ENCODE measurements around the gene PIGU.
"Not testable (repeated sequence)": the region's sequence is repeated elsewhere in the genome, so short reads cannot be mapped to it uniquely, and the experiment has no call there.

Gene PIGU

DNA sequence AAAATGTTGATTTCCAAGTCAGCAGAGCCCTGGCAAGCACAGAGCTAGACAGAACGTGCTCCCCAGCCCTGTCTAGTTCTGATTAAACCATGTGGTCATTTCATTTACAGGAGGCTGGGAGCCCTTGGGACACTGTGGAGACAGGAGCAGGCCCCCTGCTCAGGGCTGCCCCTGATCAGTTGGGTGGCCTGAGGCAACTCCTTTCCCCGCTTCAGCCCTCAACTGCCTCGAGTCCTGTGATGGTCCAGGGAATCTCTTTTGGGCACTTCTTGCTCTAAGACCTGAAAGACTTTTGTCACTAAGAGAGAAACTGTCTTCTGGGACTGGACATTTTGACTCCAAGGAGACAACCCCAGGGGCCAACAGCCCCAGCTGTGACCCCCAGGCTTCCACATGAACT is 147.2 kb downstream of the PIGU start:
- DNase-seq = no peak

DNA sequence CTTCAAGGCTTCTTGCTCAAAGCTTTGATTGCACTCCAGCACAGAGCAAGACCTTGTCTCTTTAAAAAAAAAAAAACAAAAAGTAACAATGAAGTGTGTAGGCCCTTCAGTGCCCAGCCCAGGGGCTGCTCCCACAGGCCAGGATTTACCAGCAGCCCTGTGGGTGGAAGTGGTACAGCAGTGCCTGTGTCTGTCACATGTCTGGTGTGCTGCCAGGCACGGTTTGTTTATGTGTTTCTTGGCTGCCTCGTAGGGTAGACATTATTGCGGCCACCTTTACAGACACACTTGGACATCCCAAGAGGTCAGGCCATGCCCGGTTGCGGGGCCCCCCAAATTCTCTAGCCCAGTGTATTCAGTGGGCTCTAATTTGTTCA is 148.0 kb downstream of the PIGU start:
- DNase-seq = no peak

GRCh38 chr20:34527016-34527415 is 149.9 kb downstream of the PIGU start:
- no peak for DNase-seq

- no peak for DNase-seq
Observed at GRCh38 chr20:34526466-34526865, 150.4 kb downstream of the PIGU start.

- no peak for DNase-seq
Observed at GRCh38 chr20:34525709-34526416, 151.0 kb downstream of the PIGU start.

DNA sequence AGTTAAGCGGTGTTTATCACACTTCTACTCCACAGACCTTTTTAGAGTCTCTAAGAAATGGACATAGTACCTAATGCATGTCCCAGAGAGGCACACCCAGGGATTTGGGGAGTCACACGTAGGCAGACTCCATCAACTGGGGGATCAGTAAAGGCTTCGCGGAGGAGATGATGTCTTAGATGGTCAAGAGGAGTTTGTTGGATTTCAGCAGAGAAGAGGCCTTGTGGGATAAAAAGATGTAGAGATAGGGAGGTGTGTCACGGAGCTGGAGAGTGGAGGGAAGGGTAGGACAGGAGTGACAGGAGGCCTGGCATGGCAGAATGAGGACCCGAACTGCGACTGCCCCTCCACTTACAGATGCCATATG is 151.6 kb downstream of the PIGU start:
- DNase-seq = no peak

DNA sequence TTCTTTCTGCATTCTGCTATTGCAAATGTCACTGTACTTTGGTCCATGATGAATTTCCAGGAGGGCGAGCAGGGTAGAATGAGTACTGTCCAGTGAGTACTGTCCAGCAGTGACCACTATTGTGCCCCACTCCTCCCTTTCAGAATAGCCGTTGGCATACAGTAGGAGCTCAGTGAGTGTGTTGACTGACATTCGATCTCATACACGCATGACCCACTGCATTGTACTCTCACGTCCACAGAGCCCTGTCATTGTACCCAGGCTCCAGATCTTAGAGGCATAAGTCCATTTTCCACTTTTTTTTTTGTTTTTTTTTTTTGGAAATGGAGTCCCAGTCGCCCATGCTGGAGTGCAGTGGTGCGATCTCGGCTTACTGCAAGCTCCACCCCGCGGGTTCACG is 152.5 kb downstream of the PIGU start:
- no peak for DNase-seq

DNA sequence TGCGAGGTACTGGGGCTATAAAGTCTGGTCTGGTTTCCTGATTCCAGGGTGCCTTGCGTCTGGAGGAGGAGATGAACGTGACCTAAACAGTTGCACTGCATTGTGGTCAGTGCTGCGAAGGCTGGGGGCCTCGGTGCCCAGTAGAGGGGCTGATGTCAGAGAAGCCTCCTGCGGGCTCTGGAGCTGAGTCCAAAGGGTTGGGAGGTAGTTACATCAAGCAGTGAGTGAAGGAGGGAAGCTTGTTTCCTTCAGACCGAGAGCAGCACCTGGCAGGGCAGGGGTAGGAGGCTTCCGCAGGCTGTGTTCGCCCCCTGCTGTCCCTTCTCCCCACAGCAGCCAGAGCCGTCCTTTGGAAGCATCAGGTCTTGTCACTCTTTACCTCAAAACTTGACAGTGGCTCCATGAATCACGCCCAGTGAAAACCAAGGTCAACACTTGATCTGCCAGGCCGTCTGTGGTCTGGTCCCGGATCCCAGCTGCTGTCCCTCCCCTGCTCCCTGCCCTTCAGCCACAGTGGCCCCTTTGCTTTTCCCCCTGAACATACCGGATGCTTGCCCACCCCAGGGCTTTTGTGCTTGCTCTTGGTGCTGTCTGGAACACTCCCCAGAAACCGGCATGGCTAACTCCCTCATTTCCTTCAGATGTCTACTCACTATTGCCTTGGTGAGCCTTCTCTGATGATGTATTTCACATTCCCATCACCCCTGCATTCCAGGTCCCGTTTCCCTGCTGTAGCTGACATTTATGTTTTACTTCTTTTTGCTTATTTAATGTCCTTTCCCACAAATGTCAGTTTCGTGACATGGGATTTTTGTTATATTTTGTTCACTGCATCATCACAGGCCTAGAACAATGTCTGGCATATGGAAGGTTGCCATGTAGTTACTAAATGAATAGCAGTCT is 153.7 kb downstream of the PIGU start:
- no peak for DNase-seq

- not testable (repeated sequence) for DNase-seq
Observed at GRCh38 chr20:34519841-34520240, 157.1 kb downstream of the PIGU start.

GRCh38 chr20:34518863-34519262 is 158.0 kb downstream of the PIGU start:
- not testable (repeated sequence) for DNase-seq

DNA sequence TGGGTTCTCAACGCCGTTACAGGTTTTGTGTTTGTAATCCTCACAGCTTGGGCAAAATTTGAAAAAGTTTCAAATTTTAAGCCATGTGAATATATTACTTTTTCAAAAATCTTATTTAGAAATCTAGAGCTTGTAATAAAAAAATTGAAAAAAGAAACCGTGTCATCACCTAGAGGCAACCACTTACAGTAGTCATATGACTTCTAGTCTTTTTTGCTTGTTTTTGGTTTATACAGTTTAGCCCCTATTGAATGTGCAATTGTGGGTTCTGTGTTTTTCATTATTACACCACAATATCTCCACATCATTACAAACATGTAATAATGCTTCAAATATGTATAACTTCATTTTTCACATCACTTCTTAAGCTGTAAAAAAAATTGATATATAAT is 159.8 kb downstream of the PIGU start:
- DNase-seq = no peak

DNA sequence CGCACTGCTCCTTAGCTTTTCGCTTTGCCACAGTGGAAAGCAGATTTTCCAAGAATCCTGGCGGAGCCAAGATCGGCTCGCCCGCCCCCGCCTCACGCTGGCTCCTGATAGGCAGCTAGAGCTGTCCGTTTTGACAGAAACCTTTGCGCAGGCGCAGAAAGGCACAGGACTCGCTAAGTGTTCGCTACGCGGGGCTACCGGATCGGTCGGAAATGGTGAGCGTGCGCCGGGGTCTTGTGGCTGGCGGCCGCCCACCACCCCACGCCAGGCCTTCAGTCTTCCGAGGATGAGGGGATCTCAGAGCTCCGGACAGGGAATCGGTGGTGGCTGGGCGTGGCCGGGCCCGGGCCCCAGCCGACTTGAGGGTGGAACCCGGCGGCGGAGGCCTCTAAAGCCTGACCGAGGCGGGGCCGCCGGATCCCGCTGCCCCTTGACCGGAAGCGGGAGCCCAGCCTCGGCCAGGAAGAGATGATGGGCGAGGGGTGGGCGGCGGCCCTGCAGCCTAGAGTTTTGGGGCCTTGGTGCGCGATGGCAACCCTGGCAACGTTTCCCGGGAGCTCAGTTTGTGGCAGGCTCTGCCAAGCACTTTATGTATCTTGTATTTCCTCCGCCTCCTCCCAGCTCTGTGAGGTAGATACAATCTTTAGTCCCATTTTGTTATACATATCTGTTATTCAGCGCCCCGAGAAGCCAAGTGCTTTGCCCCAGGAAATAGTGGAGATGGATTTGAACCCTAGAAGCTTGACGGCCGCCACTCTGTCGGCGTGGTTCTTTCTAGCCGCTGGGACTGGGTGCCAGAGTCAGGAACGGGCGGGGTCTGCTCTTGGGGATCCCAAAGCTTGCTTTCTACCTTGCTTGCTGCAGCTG is 160.4 kb downstream of the PIGU start, which contains the start of gene DYNLRB1:
TSS of gene DYNLRB1 (plus strand) at position 176 of the 867 bp plus-strand sequence. CDS start at position 213, 37 bp downstream.
- DNase-seq = peak; percentile 95 to 99

DNA sequence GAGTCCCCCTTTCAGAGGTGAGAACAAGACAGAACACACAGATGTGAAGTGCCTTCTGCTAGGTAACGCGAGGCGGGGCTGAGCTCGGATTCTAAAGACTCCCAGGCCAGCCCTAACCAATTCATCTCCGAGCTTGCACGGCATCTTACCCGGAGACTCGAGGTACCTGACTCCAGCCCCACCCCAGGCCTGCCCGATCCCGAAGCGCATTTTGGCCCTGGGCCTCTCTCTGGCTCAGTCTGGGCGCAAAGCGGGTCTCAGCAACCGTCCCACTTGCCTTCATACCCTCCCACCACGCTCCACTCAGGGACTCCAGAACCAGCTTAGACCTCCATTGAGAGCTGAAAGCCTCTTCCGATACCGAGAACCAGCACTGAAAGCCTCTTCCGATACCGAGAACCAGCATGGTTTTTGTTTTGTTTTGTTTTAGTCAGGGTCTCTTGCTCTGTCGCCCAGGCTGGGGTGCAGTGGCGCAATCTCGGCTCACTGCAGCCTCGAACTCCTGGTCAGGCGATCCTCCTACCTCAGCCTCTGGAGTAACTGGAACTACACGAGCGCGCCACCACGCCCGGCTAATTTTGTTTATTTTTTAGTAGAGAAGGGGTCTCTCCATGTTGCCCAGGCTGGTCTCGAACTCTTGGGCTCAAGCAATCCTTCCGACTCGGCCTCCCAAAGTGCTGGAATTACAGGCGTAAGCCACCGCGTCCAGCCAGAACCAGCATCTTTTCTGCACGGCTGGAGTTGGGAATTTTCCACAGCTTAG is 161.2 kb downstream of the PIGU start:
- DNase-seq = no peak

DNA sequence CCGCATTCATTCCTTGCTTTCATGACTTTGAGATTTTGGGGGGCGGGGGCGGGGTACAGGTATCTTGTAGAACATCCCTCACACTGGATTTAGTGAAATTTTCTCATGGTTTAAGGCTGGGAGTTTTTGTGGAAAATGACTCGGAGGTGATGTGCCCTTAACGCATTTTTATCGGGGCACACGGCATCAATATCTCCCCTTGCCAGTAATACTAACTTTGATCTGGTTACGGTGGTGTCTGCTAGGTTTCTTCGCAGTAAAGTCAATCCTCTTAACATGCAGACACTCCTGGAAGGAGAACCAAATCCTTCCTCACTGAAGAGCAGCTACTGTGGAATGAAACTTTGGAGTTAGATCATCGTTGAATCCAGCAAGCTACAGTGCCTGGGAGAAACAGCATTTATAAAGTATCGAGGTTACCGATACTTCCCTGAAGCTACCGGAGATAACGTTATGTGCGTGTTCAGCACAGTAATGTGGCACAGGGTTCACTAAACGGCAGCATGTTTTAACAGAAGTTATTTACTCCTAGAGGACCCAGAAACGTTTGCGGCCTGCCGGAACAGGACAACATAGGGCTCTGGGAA is 161.9 kb downstream of the PIGU start:
- no peak for DNase-seq

GRCh38 chr20:34514034-34514433 is 162.9 kb downstream of the PIGU start:
- not testable (repeated sequence) for DNase-seq

DNA sequence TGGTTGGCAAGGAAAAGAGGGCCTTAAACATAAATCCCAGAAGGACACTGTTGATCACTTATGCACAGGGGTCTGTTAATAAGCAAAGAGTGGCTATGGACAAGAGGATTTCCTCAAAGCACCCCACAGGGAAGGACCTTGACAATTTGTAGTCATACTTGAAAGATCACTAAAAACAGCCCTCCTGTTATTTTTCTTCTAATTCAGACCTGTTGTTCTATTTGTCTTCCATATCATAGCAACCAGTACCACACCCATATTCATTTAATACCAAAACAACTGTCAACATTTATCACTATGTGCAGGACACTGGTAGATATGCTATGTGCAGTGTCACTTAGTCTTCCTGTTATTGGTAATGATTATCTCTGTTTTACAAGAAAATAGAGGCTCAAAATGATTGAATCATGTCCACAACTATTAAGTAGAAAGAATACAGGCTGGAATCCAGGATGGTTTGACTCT is 163.9 kb downstream of the PIGU start:
- DNase-seq = no peak

- DNase-seq = no peak
Observed at GRCh38 chr20:34512266-34512954, 164.5 kb downstream of the PIGU start.

- no peak for DNase-seq
Observed at GRCh38 chr20:34511891-34512265, 165.0 kb downstream of the PIGU start.

GRCh38 chr20:34510575-34510974 is 166.3 kb downstream of the PIGU start:
- DNase-seq = no peak
